Gastroesophageal sphincter (tissue), 4 donors: ENCODE measurements around the gene MT1G. TPM values are rescaled to one million over a fixed set of nuclear protein-coding genes. Genes with fewer than 3 reads are reported as not detected.

Experiments used
- ATAC-seq: fragments of 150-250 bp; one replicate; pipeline ENCODE4 v1.9.1; 2016; ENCODE audit warnings: mild to moderate bottlenecking, moderate library complexity
- H3K27ac ChIP-seq, 4 donors: fragments of 200-600 bp; sonication (generic) in 3 of 4; 1 replicate in 3 of 4; 2 replicates in 1 of 4; pipeline ENCODE4 v1.5.1; 2016 to 2019
- H3K27me3 ChIP-seq: fragments of 200-600 bp; sonication (generic); one replicate; pipeline ENCODE4 v1.5.1; 2019
- H3K36me3 ChIP-seq, 2 donors: fragments of 200-600 bp; sonication (generic); one replicate each; pipeline ENCODE4 v1.5.1; 2019; ENCODE audit warnings: control low read depth in 1 of 2
- H3K4me1 ChIP-seq, 3 donors: fragments of 200-600 bp; sonication (generic); 1 replicate in 2 of 3; 2 replicates in 1 of 3; pipeline ENCODE4 v1.5.1; 2016 to 2019; ENCODE audit warnings: control low read depth in 2 of 3
- H3K4me3 ChIP-seq, 2 donors: fragments of 200-600 bp; sonication (generic); one replicate each; pipeline ENCODE4 v1.5.1; 2019; ENCODE audit warnings: mild to moderate bottlenecking in 1 of 2, moderate library complexity in 1 of 2
- H3K9me3 ChIP-seq, 3 donors: fragments of 200-600 bp; sonication (generic); one replicate each; pipeline ENCODE4 v1.5.1; 2017 to 2019; ENCODE audit warnings: control low read depth in 2 of 3
- EP300 ChIP-seq: sonication (generic); formaldehyde crosslinking; IDR thresholded peaks from one replicate; pipeline ENCODE4 v1.6.1; 2017; ENCODE audit warnings: antibody characterized with exemption, mild to moderate bottlenecking
- POLR2A ChIP-seq, 2 donors: fragments of 450-650 bp; IDR thresholded peaks; one replicate each; pipeline ENCODE4 v1.6.1; 2017; ENCODE audit warnings: antibody characterized with exemption in 2 of 2, mild to moderate bottlenecking in 2 of 2, moderate library complexity in 1 of 2
- POLR2AphosphoS5 ChIP-seq: sonication (generic); formaldehyde crosslinking; IDR thresholded peaks from one replicate; pipeline ENCODE4 v1.6.1; 2017; ENCODE audit warnings: antibody characterized with exemption
- WGBS, 2 donors: methylation state at CpG; one replicate each; pipeline ENCODE4 v1.1.5; 2018; ENCODE audit warnings: low coverage in 1 of 2; 5-methylcytosine and 5-hydroxymethylcytosine counted together
- total RNA-seq, 4 donors: library from RNA; depleted of rRNA; stranded (reverse); fragments of >200 nt; gene quantifications; one replicate each; pipeline ENCODE4 v1.1.0, GENCODE V29; 2016
- TF ChIP-seq, protein P1 (sequence below), 4 experiments: fragments of 200-600 bp in 2 of 4; fragments of 450-650 bp in 2 of 4; sonication (generic) in 1 of 4; IDR thresholded peaks; one replicate each; pipeline ENCODE4 v1.5.1; 2017 to 2019; ENCODE audit warnings: antibody characterized with exemption in 4 of 4, mild to moderate bottlenecking in 2 of 4, moderate library complexity in 2 of 4

The MT1G gene
- total RNA-seq, 4 donors from 2014 or later = 16.0 to 40.0 (median 21.6) TPM; not detected in 1

DNA sequence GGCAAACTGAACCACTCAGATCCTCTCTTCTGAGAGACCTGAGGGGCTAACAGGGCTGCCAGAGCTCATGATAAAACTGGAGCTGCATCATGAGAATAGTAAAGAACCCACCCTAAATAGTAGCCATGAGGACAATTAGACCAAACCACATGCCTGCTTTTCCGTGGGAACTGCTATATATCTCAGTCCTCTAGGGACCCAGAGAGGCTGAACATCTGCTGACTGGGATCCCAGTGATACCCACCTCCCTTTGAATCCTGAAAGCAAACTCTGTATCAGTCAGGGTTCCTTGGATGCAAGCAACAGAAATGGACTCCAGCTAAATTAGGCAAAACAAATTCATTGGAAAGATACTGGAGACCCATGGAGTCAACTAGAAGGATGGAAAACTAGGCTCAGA is 20.9 kb upstream of the MT1G start:
- no peaks in the 10 kb centered on the region for H3K36me3 ChIP-seq
- peaks cover 0 to 17% (median 6%) of the 10 kb centered on the region in 3 donors for H3K4me1 ChIP-seq
- H3K27me3 ChIP-seq = no peaks in the 10 kb centered on the region
- WGBS, 2 donors = 40% methylated on average over 1 of the region's 1 CpG
- no peak overlapping the region for H3K4me3 ChIP-seq
- no peaks in the 10 kb centered on the region for H3K9me3 ChIP-seq
- ATAC-seq = no peak
- no peak for TF ChIP-seq POLR2AphosphoS5
- TF ChIP-seq POLR2A (IDR thresholded peaks at IDR 0.05) = no peak
- TF ChIP-seq, protein P1, sequence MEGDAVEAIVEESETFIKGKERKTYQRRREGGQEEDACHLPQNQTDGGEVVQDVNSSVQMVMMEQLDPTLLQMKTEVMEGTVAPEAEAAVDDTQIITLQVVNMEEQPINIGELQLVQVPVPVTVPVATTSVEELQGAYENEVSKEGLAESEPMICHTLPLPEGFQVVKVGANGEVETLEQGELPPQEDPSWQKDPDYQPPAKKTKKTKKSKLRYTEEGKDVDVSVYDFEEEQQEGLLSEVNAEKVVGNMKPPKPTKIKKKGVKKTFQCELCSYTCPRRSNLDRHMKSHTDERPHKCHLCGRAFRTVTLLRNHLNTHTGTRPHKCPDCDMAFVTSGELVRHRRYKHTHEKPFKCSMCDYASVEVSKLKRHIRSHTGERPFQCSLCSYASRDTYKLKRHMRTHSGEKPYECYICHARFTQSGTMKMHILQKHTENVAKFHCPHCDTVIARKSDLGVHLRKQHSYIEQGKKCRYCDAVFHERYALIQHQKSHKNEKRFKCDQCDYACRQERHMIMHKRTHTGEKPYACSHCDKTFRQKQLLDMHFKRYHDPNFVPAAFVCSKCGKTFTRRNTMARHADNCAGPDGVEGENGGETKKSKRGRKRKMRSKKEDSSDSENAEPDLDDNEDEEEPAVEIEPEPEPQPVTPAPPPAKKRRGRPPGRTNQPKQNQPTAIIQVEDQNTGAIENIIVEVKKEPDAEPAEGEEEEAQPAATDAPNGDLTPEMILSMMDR (IDR thresholded peaks at IDR 0.05) = no peak
- no peak for TF ChIP-seq EP300
- no peak overlapping the region for H3K27ac ChIP-seq

DNA sequence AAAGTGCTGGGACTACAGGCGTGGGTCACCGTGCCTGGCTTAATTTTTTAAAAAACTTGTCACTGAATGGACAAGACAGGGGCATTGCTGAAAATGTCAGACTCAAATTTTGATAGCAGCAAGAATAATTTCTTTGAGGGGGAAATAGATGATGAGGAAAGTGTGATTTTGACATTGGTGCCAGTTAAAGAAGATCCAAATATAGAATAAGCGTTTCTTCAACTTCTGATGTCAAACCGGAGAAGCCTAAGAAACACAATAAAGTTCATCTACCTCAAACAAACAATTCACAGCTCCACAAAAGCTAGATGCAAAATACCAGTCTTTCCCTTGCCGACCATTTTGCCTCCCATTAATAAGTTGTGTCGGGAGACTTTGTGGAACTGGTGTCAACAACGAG is 18.9 kb upstream of the MT1G start:
- TF ChIP-seq, protein P1 (IDR thresholded peaks at IDR 0.05) = no peak
- TF ChIP-seq POLR2AphosphoS5 (no peak), POLR2A (IDR thresholded peaks at IDR 0.05) (no peak), EP300 (no peak)
- Histone ChIP-seq H3K4me1 (peaks cover 0 to 32% (median 7%) of the 10 kb centered on the region in 3 donors), H3K27me3 (no peaks in the 10 kb centered on the region), H3K36me3 (no peaks in the 10 kb centered on the region), H3K9me3 (no peaks in the 10 kb centered on the region), H3K4me3 (no peak overlapping the region), H3K27ac (no peak overlapping the region)
- ATAC-seq = no peak
- 75 to 81% methylated on average over 3 to 7 of the region's 7 CpGs for WGBS, 2 donors

DNA sequence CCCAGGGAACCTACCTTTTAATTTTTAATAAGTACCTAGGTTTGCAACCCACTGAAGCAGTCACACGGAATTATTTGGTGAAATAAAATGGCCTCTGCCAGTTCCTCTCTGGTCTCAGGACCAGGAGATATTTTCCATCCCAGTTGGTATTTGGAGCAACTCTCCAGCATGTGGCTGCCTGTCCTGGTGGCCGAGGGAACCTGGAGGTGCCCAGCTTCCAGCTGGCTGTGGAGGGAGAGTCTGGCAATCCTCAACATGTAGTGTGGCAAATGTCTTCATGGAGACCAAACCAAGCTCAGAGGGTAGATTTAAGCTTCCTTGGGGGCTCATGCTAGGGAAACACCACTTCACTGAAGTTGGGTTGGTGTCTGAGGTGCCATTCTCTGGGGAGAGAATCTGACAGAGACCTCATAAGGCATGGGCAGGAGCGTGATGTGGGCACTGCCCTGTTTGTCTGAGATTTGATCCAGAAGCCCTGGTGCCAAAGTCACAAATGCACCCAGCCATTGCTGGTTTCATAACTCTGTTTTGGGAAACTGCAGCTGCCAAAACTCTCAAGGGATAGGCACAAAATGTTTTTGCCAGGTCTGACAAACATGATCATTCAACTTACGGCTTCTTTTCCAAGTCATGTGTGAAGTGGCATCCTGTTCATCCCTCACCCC is 17.2 kb upstream of the MT1G start:
- TF ChIP-seq, protein P1 (IDR thresholded peaks at IDR 0.05) = no peak
- no peak for TF ChIP-seq POLR2A (IDR thresholded peaks at IDR 0.05)
- TF ChIP-seq POLR2AphosphoS5 = peak; percentile 59
- no peak for TF ChIP-seq EP300
- H3K4me3 ChIP-seq = peak overlapping the region in 1 of 2 donors; percentile 66
- no peaks in the 10 kb centered on the region for H3K27me3 ChIP-seq
- ATAC-seq = no peak
- 58 to 62% methylated on average over 2 to 3 of the region's 4 CpGs for WGBS, 2 donors
- H3K9me3 ChIP-seq = no peaks in the 10 kb centered on the region
- peaks cover 0 to 40% (median 14%) of the 10 kb centered on the region in 3 donors for H3K4me1 ChIP-seq
- H3K36me3 ChIP-seq = no peaks in the 10 kb centered on the region
- peak overlapping the region; percentile 20 to 88 (median 54) for H3K27ac ChIP-seq

DNA sequence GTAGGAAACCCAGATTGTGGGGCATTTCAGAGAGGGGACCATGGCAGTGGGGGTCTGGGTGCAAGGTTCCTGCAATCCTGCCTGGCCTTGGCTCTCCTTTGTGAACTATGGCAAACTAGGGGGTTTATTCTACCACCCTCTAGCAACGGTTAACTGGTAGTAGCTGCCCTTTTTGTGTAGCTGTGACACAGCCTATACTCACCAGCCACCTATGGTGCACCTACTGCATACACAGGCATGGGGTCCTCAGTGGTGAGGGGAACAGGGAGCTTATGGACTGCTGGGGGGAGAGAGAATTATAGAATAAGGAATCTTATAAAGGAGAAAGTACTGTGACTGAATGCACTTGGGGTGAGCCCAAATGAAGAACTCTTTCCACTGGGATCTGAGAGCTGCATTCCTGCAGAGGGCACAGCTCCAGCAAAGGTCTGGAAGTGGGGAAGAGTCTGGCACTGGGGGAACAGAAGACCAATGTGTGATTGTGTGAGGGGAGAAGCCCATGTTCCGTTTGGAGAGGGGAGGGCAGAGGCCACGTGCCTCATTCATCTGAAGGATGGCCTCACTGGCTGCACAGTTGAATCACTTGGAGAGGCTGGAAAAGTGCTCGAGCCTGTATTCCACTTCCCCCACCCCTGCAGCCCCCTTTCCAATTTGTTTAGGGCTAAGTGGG is 16.5 kb upstream of the MT1G start:
- H3K27me3 ChIP-seq = no peaks in the 10 kb centered on the region
- no peak for ATAC-seq
- peak overlapping the region; percentile 61 to 66 for H3K4me3 ChIP-seq
- peak overlapping the region in 3 of 4 donors; percentile 48 to 88 (median 59) for H3K27ac ChIP-seq
- H3K4me1 ChIP-seq = peaks cover 0 to 40% (median 14%) of the 10 kb centered on the region in 3 donors
- H3K9me3 ChIP-seq = no peaks in the 10 kb centered on the region
- no peaks in the 10 kb centered on the region for H3K36me3 ChIP-seq
- no peak for TF ChIP-seq EP300
- TF ChIP-seq POLR2A (IDR thresholded peaks at IDR 0.05) = no peak
- TF ChIP-seq, protein P1 (IDR thresholded peaks at IDR 0.05) = no peak
- TF ChIP-seq POLR2AphosphoS5 = no peak
- WGBS, 2 donors = 55 to 60% methylated on average over 3 to 4 of the region's 4 CpGs
